HG03571 (cell line): ENCODE data around the gene ATP5PD.
"Not testable (repeated sequence)": the region's sequence is repeated elsewhere in the genome, so short reads cannot be mapped to it uniquely, and the experiment has no call there.

ENCODE experiments used
- ATAC-seq: cut with Tn5 transposase; IDR thresholded peaks from one replicate; pipeline ENCODE4 v1.9.1; 2021; ENCODE audit not compliant: unreplicated experiment

Gene ATP5PD

DNA sequence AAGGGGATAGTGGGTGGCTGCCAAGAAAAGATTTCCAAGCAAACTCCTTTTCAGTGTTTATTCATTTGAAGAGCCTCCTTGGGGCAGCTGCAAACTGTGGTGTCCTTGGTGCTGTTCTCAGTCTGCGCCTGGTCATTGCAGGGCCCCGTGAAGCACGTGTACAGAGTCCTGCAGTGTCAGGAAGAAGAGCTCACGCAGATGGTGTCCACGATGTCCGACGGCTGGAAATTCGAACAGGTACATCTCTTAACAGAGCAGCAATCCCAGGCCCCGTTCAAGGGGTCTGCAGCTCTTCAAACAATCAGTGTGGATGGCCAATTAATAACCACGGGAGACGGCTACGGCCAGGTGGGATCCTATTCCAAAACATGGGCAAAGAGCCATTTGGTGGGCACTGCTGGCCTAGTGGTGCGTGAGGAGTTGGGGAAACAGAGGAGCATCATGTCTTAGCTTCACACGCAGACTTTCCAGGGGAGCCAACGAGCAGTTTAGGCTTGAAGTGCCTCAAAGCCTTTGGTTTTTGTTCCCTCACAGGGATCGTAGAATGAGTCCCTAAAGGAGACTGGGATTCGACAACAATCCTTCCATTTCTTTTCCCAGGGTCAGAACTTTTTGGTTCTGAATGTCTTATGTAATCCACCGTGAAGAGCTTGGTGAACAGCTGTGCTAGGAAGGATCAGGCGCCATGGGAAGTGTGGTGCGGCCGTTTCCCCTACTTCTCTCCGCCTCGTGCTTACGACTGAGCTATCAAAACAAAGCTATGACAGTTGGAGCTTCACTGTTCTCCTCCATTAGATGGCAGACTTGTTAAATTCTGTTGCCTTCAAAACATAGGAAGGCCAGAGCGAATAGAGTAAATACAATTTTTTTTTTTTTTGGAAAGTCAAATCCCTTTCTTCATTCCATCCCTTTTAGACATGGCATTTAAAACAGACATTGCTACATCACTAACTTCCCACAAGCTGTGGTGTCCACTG lies 12.9 kb upstream of the ATP5PD start:
- ATAC-seq: no peak

DNA sequence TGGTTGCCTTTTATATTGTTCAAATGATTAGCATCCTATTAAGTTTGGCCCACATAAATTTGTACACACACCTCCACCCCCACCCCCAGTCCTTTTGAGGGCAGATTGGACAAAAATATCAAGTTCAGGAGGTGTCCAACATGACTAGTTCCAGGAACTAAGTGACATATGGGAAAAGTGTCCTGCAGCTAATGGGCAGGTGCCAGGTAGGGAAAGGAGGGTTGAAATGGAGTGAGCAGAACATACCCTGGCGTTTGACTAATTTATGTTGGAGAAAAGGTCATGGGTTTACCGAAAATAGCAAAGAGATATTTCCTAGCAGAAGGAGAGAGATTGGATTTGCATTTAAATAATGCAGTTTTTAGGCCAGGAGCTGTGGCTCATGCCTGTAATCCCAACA lies 5.2 kb upstream of the ATP5PD start:
- no peak for ATAC-seq

DNA sequence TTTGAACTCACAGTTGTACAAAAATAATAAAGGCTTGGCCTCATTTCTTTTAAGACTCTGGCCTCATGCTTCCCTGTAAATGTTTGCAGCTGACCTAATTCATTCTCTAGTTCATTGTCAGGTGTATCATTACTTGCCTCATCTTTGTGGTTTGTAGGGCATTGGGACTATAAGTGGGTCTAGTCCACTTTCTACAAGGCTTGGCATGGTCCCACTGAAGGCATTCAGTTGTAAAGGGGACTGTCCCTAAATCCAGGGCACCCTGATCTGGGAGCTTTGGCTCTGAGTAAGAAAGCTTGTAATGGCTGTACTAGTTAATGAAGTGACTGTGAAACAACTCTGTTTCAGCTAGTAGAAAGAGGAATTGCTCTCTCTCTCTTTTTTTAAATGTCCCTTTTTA lies 2.9 kb upstream of the ATP5PD start:
- no peak for ATAC-seq

DNA sequence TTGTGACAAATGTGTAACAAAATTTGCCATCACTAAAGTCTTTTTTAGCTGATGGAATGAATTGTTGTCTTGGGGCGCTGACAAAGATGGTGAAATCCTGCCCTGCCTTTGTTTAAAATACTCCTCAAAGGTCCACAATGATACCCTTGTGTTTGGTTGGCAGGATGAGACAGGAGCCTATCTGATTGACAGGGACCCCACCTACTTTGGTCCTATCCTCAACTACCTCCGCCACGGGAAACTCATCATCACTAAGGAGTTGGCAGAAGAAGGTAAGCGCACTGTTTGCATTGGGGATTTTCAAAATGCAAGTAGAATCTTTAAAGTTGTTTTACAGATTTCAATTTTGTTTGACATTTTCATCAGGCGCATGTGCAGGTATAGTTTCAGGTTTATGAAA lies 2.3 kb upstream of the ATP5PD start:
- no peak for ATAC-seq

DNA sequence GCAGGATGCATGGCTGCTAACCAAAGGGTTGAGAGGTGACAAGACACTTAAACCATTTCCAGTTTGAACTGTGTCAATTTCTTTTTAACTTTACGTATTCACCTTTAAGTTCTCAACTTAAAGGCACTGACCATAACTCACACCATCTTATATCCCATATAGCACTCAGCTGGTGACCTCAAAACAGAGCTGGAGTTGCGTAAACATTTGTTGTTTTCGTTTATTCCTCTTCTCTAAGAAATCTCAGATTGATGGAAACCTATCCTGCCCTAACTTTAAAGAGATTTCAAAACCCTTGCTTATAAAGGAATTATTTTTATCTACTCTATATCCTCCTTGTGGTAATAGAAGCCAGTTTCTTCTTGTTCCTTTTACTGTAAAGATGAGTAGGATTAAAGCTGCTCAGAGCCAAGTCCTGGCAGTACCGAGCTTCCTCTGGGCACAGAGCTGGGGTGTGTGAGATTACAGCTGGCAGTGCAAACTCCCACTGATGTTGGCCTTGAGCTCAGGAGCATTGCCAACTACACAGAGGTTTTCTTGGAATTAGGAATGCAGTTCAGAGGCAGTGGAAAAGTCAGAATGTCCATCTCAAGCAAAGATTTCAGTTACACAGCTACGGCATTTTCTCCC lies 1.6 kb upstream of the ATP5PD start:
- no peak for ATAC-seq

DNA sequence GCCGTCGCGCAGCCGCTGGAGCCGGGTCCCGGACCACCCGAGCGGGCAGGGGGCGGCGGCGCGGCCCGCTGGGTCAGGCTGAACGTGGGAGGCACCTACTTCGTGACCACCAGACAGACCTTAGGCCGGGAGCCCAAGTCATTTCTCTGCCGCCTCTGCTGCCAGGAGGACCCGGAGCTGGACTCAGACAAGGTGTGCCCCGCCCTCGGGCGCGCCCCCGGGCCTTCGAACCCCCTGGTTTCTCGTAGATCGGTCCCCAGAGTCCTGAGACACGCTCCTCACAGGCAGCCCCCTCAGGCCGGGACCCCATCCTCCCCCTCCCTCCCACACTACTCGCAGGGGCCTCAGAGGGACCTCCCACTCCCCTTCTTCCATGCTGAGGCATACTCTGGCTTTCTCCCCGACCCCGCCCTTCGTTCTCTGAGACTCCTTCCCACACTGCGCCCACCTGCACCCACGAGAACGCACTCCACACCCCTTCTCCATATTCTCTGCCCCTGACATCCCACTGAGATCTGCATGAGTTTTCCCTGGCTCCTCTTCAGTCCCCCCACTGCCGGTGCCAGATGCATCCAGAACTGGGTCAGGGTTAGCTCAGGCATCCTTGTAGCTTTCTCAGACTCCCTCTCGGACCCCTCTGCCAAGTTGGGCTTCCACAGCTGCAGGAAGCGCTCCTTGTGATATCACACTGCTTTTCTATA lies 779 bp upstream of the ATP5PD start:
- peak; percentile 4 for ATAC-seq

DNA sequence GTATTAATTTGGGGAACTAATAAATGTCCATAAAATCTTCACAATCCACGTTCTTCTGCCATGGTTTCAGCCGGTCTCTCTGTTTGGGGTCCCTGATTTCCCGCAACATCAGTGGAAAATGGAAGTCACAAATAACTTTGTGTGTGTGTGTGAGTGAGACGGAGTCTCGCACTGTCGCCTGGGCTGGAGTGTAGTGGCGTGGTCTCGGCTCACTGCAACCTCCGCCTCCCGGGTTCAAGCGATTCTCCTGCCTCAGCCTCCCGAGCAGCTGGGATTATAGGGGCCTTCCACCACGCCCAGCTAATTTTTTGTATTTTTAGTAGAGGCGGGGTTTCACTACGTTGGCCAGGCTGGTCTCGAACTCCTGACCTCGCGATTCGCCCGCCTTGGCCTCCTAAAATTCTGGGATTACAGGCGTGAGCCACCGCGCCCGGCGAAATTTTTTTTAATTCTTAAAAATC lies 793 bp downstream of the ATP5PD start:
- ATAC-seq: not testable (repeated sequence)

DNA sequence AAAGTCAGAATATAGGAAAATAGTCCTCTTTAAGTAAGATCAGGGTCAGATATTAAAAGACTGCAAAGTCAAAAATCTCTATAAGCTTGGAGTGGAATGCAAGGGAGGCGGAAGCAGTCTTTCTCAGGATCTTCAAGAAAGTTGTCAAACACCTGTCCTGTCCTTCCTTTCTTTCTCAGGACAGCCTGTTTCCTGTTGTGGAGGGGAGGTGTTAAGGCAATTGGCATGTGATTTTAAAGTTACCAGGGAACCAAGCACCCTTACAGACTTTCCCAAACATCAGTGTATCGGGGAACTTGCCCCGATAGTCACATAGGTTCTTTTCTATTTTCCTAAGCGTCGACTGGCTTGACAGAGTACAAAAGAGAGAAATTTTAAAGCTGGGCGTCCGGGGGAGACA lies 2.1 kb downstream of the ATP5PD start:
- ATAC-seq: no peak

DNA sequence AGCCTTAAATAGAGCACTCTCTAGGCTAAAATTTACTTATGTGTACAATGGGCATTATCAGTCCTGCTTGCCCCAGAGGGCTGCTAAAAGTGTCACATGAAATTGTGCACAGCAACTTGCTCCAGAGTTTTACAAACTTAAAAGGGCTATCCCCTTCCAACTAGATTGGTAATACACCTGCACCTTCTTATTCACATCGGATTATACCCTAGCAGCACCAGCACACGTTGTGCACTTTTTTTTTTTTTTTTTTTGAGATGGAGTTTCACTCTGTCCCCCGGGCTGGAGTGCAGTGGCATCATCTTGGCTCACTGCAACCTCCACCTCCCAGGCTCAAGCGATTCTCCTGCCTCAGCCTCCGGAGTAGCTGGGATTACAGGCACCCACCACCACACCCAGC lies 3.0 kb downstream of the ATP5PD start:
- not testable (repeated sequence) for ATAC-seq

DNA sequence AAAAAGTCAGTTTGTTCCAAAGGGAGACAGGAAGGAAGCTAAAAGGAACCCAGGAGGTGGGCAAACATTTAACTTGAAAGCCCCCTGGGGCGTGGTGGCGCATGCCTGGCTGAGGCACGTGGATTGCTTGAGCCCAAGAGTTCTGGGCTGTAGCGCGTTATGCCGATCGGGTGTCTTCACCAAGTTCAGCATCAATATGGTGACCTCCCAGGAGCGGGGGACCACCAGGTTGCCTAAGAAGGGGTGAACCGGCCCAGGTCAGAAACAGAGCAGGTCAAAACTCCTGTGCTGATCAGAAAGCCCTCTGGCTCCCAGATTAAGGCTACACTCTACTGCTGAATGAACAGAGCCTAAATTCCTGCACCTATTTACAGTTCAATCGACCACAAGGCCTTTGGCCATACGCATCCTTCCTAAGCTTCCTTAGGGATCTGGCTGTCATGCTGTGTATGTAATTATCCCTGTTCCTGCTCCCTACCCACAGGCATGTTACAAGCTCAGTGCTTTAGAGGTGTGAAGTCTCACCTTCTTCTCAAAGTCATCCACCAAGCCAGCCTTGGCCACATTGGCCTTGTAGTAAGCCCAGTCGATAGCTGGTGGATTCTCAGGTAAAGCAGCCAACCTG lies 5.0 kb downstream of the ATP5PD start:
- ATAC-seq: no peak

DNA sequence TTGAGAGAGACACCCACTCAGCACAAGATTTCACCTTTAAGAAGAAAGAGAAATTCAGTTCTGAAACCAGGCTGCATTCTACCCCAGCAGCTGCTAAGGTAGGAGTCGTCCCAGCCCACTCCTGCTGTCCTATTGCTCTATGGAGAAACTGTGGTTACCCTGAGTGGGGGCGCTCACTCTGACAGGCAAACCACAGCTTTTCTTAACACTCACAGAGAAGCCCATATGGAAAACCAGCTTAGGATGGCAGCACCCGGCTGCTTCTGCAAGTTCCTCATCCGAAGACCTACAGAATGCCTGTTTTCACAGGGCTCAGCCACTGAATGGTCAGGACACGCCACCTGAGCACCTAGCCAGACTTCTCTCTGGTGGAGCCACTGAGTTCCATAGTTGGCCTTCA lies 7.5 kb downstream of the ATP5PD start:
- ATAC-seq: no peak

DNA sequence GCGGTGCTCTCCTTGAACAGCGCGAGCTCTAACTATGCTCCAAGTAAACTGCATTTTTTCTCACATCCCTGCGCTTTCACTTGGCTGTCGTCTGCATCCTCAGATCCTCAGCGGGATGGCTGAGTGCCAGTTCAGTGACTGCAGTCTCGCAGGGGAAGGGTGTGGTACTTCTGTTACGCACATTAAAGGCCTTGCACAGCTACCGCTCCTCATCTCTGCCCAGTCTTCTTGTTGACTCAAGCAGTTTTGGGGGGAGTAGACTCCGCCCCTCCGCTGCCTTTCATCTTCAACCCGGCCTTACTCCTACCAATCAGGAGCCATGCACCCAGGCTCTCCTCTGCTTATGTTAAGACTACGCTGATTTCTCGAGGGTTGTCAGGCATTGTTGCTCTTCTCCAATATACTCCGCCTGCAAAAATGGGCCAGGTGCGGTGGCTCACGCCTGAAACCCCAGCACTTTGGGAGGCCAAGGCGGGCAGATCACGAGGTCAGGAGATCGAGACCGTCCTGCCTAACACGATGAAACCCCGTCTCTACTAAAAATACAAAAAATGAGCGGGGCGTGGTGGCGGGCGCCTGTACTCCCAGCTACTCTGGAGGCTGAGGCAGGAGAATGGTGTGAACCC lies 10.0 kb downstream of the ATP5PD start:
- ATAC-seq: no peak

DNA sequence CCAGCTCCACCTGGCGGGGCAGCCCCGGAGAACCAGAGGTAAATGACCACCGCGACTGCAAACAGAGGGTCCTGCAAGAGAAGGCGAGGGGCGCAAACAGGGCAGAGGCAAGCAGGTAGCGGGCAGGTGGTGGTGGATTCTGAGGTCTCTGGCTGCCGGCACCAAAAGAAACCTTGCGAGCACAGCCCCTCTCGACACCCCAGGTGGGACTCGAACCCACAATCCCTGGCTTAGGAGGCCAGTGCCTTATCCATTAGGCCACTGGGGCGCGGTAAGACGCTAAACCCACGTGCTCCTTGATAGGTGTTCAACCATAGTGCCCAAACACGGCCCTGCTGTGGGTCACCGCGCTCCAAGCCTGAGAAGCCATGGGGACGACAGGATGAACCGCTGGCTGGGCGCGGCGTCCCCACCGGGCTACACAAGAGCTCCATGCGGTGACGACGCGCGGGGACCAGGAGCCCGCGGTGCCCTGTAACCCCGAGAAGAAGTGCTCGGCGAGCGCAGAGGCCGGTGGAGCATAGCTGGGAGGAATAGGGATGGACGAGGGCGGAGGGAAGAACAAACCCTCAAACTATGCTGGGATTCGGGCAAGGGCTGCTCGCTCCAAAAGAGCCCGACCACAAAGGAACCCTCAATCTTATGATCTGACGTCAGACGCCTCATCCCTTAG lies 12.4 kb downstream of the ATP5PD start:
- peak; percentile 52 for ATAC-seq

DNA sequence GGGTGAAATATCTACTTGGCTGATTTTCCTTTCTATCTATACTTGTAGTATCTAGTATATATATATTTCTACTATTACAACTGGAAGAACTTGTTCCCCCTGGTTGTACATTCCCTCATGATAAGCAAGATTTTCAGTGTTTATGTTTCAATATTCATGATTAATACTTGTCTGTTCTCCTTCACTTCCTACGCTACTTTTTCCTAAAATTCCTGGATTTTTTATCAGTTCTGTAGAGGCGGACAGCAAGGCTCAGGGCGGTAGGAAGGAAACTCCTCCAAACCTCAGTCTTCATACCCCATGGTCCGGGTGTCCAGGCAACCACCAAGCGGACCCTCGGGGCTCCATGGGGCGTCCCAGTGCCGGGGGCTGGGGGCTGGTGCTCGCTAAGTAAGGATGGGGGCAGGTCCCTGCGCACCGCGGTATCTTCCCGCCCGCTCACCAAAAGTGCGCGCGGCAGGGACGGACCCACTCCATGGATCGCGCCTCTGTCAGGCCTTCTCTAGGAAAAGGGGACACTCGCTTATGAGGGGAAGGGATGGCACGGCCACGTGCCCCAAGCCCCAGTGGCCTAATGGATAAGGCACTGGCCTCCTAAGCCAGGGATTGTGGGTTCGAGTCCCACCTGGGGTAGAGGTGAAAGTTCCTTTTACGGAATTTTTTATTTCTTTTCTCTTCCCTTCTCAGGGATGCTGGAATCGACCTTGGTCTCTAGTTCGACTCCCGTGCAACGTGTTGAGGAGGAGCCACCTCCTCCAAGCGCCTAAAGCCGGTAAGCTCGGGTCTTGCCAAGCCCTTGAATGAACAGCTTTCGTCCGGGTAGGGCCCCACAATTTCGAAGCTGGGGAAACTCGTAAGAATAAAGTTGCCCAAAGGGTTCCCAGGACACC lies 13.2 kb downstream of the ATP5PD start:
- peak; percentile 36 for ATAC-seq

DNA sequence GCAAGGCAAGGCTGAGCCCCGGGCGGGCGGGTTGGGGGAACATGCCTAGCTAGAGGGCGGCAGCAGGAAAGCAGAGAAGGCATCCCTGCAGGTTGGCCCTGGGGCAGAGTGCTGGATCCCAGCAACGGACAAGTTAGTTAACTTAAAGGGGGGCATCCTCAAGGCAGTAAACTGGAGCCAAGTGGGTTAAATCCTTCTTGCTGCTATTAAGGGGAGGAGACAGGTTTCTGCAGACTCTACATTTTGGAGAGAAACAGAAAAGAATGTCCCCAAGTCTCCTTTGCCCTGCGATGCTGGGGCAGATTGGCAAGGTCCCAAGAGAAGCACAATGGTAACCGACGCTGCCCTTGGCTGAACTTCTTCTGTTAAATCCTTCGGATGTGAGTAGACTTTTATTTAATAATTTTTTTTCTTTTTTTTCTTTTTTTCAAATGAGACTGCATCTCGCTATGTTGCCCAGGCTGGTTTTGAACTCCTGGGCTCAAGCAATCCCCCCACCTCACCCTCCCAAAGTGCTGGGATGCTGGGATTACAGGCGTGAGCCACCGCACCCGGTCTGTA lies 14.0 kb downstream of the ATP5PD start:
- no peak for ATAC-seq

DNA sequence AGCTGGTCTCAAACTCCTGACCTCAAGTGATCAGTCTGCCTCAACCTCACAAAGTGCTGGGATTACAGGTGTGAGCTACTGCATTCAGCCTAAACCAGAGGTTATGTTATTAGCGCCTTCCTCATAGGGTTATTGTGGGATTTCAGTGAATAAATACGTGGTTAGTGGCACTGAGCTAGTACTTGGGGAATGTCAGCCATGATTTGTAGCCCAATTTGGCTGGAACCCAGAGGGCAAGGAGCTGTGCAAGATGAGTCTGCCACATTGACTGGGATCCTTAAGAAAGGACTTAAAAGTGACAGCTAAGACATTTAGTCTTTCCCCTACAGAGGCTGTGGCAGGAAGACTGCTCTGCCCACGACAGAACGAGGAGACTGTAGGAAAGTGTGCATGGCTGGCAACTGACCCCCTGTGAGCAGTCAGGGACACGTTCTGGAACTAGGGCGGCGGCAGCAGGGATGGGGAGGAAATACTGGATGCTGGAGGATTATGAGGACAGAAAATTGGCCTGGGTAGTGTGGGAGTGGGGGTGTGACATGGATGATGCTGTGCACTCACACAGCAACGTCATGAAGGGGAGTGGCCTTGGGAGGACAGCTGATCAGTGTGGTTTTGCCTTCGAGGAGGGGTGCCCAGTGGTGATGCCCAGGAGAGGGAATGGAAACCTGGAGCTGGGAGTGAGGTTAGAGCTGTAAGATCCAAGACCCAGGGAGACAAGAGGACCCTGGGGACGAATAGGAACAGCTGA lies 14.6 kb downstream of the ATP5PD start:
- ATAC-seq: no peak

DNA sequence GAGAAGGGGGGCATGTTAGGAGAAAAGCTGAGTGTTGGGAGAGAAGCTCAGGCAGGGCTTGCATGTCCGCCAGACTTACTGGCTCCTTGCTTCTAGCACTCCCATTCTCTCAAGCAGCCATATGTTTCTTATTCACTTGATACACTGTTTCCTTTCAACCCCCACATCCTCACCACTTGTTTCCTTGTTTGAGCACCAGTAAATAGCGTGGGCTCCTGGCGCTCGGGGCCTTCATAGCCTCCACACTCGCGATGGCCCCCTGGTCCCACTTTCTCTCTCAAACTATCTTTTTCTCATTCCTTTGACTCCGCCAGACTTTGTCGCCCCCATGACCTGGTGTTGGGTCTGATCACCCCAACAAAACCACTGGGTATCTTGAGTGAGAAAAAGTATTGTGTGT lies 16.6 kb downstream of the ATP5PD start:
- no peak for ATAC-seq

DNA sequence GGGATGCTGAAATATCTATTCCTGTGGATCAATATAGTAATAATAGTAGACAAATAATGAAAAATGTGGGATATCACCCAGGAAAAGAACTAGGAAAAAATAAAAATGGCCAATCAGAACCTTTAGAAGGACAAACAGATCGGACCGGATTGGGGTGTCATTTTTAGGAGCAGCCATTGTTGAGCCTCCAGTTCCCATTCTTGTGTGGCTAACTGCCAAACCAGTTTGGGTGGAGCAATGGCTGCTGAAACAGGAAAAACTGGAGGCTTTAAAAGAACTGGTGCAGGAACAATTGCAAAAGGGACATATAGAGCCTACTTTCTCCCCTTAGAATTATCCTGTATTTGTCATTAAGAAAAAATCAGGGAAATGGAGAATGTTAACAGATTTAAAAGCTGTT lies 20.1 kb downstream of the ATP5PD start:
- ATAC-seq: not testable (repeated sequence)
